ENCODE results near the gene GDF10.

Gene GDF10

DNA sequence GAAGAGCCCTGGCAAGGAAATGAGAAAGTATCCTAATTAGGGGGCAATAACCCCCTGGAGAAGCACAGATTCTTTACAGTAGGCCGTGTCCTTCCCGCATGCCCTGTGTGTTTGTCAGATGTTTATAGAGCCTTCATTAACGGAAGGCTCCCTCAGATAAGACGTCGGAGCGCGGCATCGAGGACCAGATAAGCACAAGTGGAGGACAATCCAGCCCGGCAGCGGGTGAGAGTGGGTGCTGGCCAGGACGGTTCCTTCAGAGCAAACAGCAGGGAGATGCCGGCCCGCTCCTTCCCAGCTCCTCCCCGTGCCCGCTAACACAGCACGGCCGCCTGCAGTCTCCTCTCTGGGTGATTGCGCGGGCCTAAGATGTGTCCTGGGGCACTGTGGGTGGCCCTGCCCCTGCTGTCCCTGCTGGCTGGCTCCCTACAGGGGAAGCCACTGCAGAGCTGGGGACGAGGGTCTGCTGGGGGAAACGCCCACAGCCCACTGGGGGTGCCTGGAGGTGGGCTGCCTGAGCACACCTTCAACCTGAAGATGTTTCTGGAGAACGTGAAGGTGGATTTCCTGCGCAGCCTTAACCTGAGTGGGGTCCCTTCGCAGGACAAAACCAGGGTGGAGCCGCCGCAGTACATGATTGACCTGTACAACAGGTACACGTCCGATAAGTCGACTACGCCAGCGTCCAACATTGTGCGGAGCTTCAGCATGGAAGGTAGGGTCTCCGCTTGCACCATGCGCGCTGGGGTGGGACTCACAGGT lies 22.5 kb downstream of the GDF10 start, which contains the start of gene GDF2:
Gene GDF2 (plus strand): TSS at position 155 of the 762 bp plus-strand sequence. CDS start 215 bp downstream, at position 370.
- Histone ChIP-seq H3K14ac (ENCODE audit: low read length in 2 of 2) (no peak within 1 kb of the TSS), H3K4me2 (ENCODE audit: low read length, poor library complexity, severe bottlenecking) (no peak within 1 kb of the TSS), H3K18ac (ENCODE audit: low read depth in 1 of 2, low read length in 2 of 2) (no peak within 1 kb of the TSS), H3K27ac (ENCODE audit: low read length, poor library complexity, severe bottlenecking) (no peak within 1 kb of the TSS), H3K9me3 (ENCODE audit: control insufficient read depth, low read length) (no peaks in the 10 kb centered on the region), H3K27me3 (ENCODE audit: control insufficient read depth in 1 of 2, insufficient read depth in 1 of 2, low read length in 2 of 2) (peaks cover 35 to 66% of the 10 kb centered on the region in 2 experiments), H3K4me3 (ENCODE audit: insufficient read depth in 1 of 2, low read depth in 1 of 2, low read length in 2 of 2) (peak within 1 kb of the TSS in 1 of 2 experiments; percentile 9), H3K4me1 (ENCODE audit: control insufficient read depth, insufficient read depth, low read depth, low read length) (no peaks in the 10 kb centered on the region), H3K23ac (ENCODE audit: low read length in 2 of 2) (no peak within 1 kb of the TSS), H3K36me3 (ENCODE audit: control insufficient read depth in 1 of 2, insufficient read depth in 2 of 2, low read depth in 1 of 2, low read length in 2 of 2) (no peaks in the 10 kb centered on the region), H3K79me1 (replicated peaks; ENCODE audit: low read length, poor library complexity, severe bottlenecking) (no peaks in the 10 kb centered on the region), H2AFZ (ENCODE audit: low read depth, low read length) (no peak within 1 kb of the TSS), H4K8ac (ENCODE audit: low read length) (no peak within 1 kb of the TSS), H2BK15ac (ENCODE audit: low read depth, poor library complexity, severe bottlenecking) (no peak within 1 kb of the TSS), H2BK12ac (ENCODE audit: low read length in 2 of 2) (no peak within 1 kb of the TSS), H3K9ac (ENCODE audit: low read length) (no peak within 1 kb of the TSS), H3K4ac (ENCODE audit: low read depth in 1 of 2, low read length in 2 of 2) (no peak within 1 kb of the TSS), H2BK5ac (ENCODE audit: low read depth, low read length, poor library complexity, severe bottlenecking) (no peak within 1 kb of the TSS), H2AK5ac (ENCODE audit: low read length, severe bottlenecking) (no peak within 1 kb of the TSS), H4K91ac (ENCODE audit: low read length) (no peak within 1 kb of the TSS), H2BK120ac (ENCODE audit: low read depth, low read length) (no peak within 1 kb of the TSS)
- WGBS = 79% methylated on average over 35 of the region's 35 CpGs
- DNase-seq = no peak

DNA sequence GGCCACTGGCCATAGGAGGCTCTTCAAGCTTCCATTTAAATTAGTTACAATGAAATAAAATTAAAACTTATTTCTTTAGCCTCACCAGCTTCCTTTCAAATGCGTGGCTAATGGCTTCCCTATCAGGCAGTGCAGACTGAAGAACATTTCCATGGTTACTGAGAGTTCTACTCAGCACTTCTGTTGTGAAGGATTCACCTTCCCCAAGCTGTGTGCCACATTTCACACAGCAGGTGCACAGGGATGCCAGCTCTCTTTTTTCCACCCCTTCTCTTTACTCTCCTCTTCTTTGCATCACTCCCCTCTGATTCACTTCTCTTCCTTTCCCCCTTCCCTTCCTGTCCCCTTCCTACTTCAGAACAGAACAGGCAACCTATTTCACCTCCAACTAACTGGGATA lies 23.1 kb downstream of the GDF10 start:
- Histone ChIP-seq H3K9me3 (ENCODE audit: control insufficient read depth, low read length) (no peaks in the 10 kb centered on the region), H3K14ac (ENCODE audit: low read length in 2 of 2) (no peak overlapping the region), H3K18ac (ENCODE audit: low read depth in 1 of 2, low read length in 2 of 2) (no peak overlapping the region), H3K36me3 (ENCODE audit: control insufficient read depth in 1 of 2, insufficient read depth in 2 of 2, low read depth in 1 of 2, low read length in 2 of 2) (no peaks in the 10 kb centered on the region), H3K23ac (ENCODE audit: low read length in 2 of 2) (no peak overlapping the region), H3K27me3 (ENCODE audit: control insufficient read depth in 1 of 2, insufficient read depth in 1 of 2, low read length in 2 of 2) (peaks cover 35 to 66% of the 10 kb centered on the region in 2 experiments), H2AK5ac (ENCODE audit: low read length, severe bottlenecking) (no peak overlapping the region), H4K8ac (ENCODE audit: low read length) (no peak overlapping the region), H2BK15ac (ENCODE audit: low read depth, poor library complexity, severe bottlenecking) (no peak overlapping the region), H3K4me3 (ENCODE audit: insufficient read depth in 1 of 2, low read depth in 1 of 2, low read length in 2 of 2) (no peak overlapping the region), H3K79me1 (replicated peaks; ENCODE audit: low read length, poor library complexity, severe bottlenecking) (no peaks in the 10 kb centered on the region), H3K27ac (ENCODE audit: low read length, poor library complexity, severe bottlenecking) (no peak overlapping the region), H2AFZ (ENCODE audit: low read depth, low read length) (no peak overlapping the region), H4K91ac (ENCODE audit: low read length) (no peak overlapping the region), H3K9ac (ENCODE audit: low read length) (no peak overlapping the region), H3K4me1 (ENCODE audit: control insufficient read depth, insufficient read depth, low read depth, low read length) (no peaks in the 10 kb centered on the region), H3K4ac (ENCODE audit: low read depth in 1 of 2, low read length in 2 of 2) (no peak overlapping the region), H2BK12ac (ENCODE audit: low read length in 2 of 2) (no peak overlapping the region), H3K4me2 (ENCODE audit: low read length, poor library complexity, severe bottlenecking) (no peak overlapping the region), H2BK5ac (ENCODE audit: low read depth, low read length, poor library complexity, severe bottlenecking) (no peak overlapping the region), H2BK120ac (ENCODE audit: low read depth, low read length) (no peak overlapping the region)
- 73% methylated on average over 1 of the region's 1 CpG for WGBS
- DNase-seq = no peak

DNA sequence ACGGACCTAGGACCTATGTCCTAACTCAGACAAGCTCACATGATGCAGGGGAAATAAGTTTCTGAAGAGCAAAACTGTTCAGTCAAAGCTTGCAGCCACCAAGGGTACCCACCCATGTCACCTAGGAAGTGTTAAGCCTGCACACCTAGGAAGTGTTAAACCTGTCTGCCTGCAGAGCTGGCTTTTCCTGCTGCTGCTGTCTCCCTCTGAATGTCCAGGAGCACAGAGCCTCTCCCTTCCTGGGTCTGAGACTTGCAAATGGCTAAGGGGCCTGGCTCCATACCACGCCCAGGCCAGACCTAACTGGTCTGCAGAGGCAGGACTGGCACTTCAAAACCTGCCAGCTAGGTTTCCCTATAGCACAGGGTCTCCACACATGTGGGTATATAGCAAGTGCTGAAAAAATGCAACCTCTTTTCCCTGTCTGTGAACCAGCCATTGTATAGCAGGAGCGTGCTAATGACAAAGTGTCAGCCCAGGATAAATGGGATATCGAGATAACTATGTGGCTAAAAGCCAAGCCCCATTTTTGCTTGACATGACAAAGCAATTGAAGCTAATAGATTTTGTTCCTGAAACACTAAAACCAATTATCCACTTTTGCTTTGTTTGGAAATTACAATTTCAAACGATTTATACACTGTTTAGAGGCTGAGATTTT lies 23.8 kb downstream of the GDF10 start:
- DNase-seq = no peak

More for the DNA sequence above, 23.8 kb downstream of the GDF10 start:
- WGBS = 79% methylated on average over 4 of the region's 5 CpGs
- no peak overlapping the region for H3K18ac ChIP-seq (ENCODE audit: low read depth in 1 of 2, low read length in 2 of 2)
- H3K4me2 ChIP-seq (ENCODE audit: low read length, poor library complexity, severe bottlenecking) = no peak overlapping the region
- H4K91ac ChIP-seq (ENCODE audit: low read length) = no peak overlapping the region
- no peak overlapping the region for H2AFZ ChIP-seq (ENCODE audit: low read depth, low read length)
- H3K9ac ChIP-seq (ENCODE audit: low read length) = no peak overlapping the region
- no peaks in the 10 kb centered on the region for H3K79me1 ChIP-seq (replicated peaks; ENCODE audit: low read length, poor library complexity, severe bottlenecking)
- no peak overlapping the region for H2BK15ac ChIP-seq (ENCODE audit: low read depth, poor library complexity, severe bottlenecking)
- H4K8ac ChIP-seq (ENCODE audit: low read length) = no peak overlapping the region
- H3K36me3 ChIP-seq (ENCODE audit: control insufficient read depth in 1 of 2, insufficient read depth in 2 of 2, low read depth in 1 of 2, low read length in 2 of 2) = no peaks in the 10 kb centered on the region
- H3K4me1 ChIP-seq (ENCODE audit: control insufficient read depth, insufficient read depth, low read depth, low read length) = peaks cover 2% of the 10 kb centered on the region
- no peak overlapping the region for H2BK12ac ChIP-seq (ENCODE audit: low read length in 2 of 2)
- H3K9me3 ChIP-seq (ENCODE audit: control insufficient read depth, low read length) = no peaks in the 10 kb centered on the region
- H2BK5ac ChIP-seq (ENCODE audit: low read depth, low read length, poor library complexity, severe bottlenecking) = no peak overlapping the region
- no peak overlapping the region for H3K14ac ChIP-seq (ENCODE audit: low read length in 2 of 2)
- H2AK5ac ChIP-seq (ENCODE audit: low read length, severe bottlenecking) = no peak overlapping the region
- H3K4me3 ChIP-seq (ENCODE audit: insufficient read depth in 1 of 2, low read depth in 1 of 2, low read length in 2 of 2) = no peak overlapping the region
- peaks cover 35 to 65% of the 10 kb centered on the region in 2 experiments for H3K27me3 ChIP-seq (ENCODE audit: control insufficient read depth in 1 of 2, insufficient read depth in 1 of 2, low read length in 2 of 2)
- H2BK120ac ChIP-seq (ENCODE audit: low read depth, low read length) = no peak overlapping the region
- H3K4ac ChIP-seq (ENCODE audit: low read depth in 1 of 2, low read length in 2 of 2) = no peak overlapping the region
- no peak overlapping the region for H3K27ac ChIP-seq (ENCODE audit: low read length, poor library complexity, severe bottlenecking)
- H3K23ac ChIP-seq (ENCODE audit: low read length in 2 of 2) = no peak overlapping the region

Data from mesenchymal stem cell (in vitro differentiated cells and primary cell).